HepG2 (cell line): ENCODE results near the gene SF3B6. TPM values are rescaled to one million over a fixed set of nuclear protein-coding genes. Genes with fewer than 3 reads are reported as not detected.
A peak's percentile ranks its signal among the peaks of the same experiment; 100 is the strongest.

Experiments used
- ARHGAP35 ChIP-seq: sonication (generic); formaldehyde crosslinking; IDR thresholded peaks from 2 replicates; pipeline ENCODE4 v1.9.0; 2022; ENCODE audit warnings: mild to moderate bottlenecking, inconsistent platforms, moderate library complexity, missing genetic modification reagents, borderline replicate concordance
- ATF7 ChIP-seq, 2 experiments: fragments of 450-650 bp in 1 of 2; sonication (generic) in 1 of 2; formaldehyde crosslinking in 1 of 2; IDR thresholded peaks; 2 replicates each; pipeline versions ENCODE4 v1.4.0 to v1.6.1; 2016 to 2020; ENCODE audit warnings: antibody characterized with exemption in 1 of 2, mild to moderate bottlenecking in 1 of 2, missing genetic modification reagents in 1 of 2
- FOXK2 ChIP-seq: fragments of 450-650 bp; IDR thresholded peaks from 2 replicates; pipeline ENCODE4 v1.6.1; 2016
- MLLT10 ChIP-seq: sonication (generic); formaldehyde crosslinking; IDR thresholded peaks from 2 replicates; pipeline ENCODE4 v1.4.0; 2020; ENCODE audit warnings: missing genetic modification reagents
- NCOR1 ChIP-seq: fragments of 200-600 bp; sonication (generic); IDR thresholded peaks from 2 replicates; pipeline ENCODE4 v1.7.0; 2017; ENCODE audit warnings: antibody characterized with exemption, low read length, borderline replicate concordance
- PATZ1 ChIP-seq: sonication (generic); formaldehyde crosslinking; IDR thresholded peaks from 2 replicates; pipeline ENCODE4 v1.4.0; 2020; ENCODE audit warnings: missing genetic modification reagents
- PLRG1 ChIP-seq: fragments of 450-650 bp; conservative IDR thresholded peaks from 2 replicates; pipeline ENCODE4 v1.6.1; 2016
- SAP130 ChIP-seq: IDR thresholded peaks from 2 replicates; pipeline ENCODE4 v1.6.1; 2016; ENCODE audit warnings: low read depth
- TARDBP ChIP-seq: sonication (generic); formaldehyde crosslinking; IDR thresholded peaks from 2 replicates; pipeline ENCODE4 v1.8.0; 2022; ENCODE audit warnings: mild to moderate bottlenecking, missing genetic modification reagents
- TBX2 ChIP-seq: sonication (generic); formaldehyde crosslinking; IDR thresholded peaks from 2 replicates; pipeline ENCODE4 v1.5.0; 2020; ENCODE audit warnings: missing genetic modification reagents, mild to moderate bottlenecking, borderline replicate concordance
- ZC3H13 ChIP-seq: sonication (generic); formaldehyde crosslinking; IDR thresholded peaks from 2 replicates; pipeline ENCODE4 v1.8.1; 2023; ENCODE audit warnings: mild to moderate bottlenecking, missing genetic modification reagents, moderate library complexity
- ZFP41 ChIP-seq: sonication (generic); formaldehyde crosslinking; IDR thresholded peaks from 2 replicates; pipeline ENCODE4 v1.4.0; 2020; ENCODE audit warnings: mild to moderate bottlenecking, missing genetic modification reagents, borderline replicate concordance
- ZNF326 ChIP-seq: sonication (generic); formaldehyde crosslinking; IDR thresholded peaks from 2 replicates; pipeline ENCODE4 v1.4.0; 2020; ENCODE audit warnings: missing genetic modification reagents, borderline replicate concordance
- ZNF367 ChIP-seq: sonication (generic); formaldehyde crosslinking; IDR thresholded peaks from 2 replicates; pipeline ENCODE4 v1.4.0; 2020; ENCODE audit warnings: missing genetic modification reagents, borderline replicate concordance
- ZNF407 ChIP-seq: sonication (generic); formaldehyde crosslinking; IDR thresholded peaks from one replicate; pipeline ENCODE4 v1.5.1; 2020; ENCODE audit warnings: mild to moderate bottlenecking, missing genetic modification reagents; ENCODE audit errors: not compliant biosample characterization
- ZNF720 ChIP-seq: sonication (generic); formaldehyde crosslinking; IDR thresholded peaks from 2 replicates; pipeline ENCODE4 v1.4.0; 2020; ENCODE audit warnings: missing genetic modification reagents
- polyA plus RNA-seq, 8 experiments: library from polyadenylated mRNA; depleted of rRNA in 3 of 8; stranded (reverse) in 7 of 8; unstranded in 1 of 8; fragments of >200 nt; fragmentation: Illumina TruSeq in 4 of 8; extraction: Trizol in 4 of 8; gene quantifications; 2 replicates each; pipeline versions ENCODE4 v1.2.1 to v1.2.3, GENCODE V29; 2011 to 2016; ENCODE audit warnings: low read depth in 4 of 8, missing spikeins in 1 of 8, mixed read lengths in 1 of 8; ENCODE audit not compliant: insufficient read depth in 1 of 8
- total RNA-seq, 5 experiments: library from RNA; depleted of rRNA; stranded (reverse); fragments of >200 nt; fragmentation: Illumina TruSeq; extraction: Trizol; gene quantifications; 2 replicates each; pipeline ENCODE4 v1.2.3, GENCODE V29; 2016; ENCODE audit warnings: low read depth in 1 of 5
- TF ChIP-seq, protein P1 (sequence below): sonication (generic); formaldehyde crosslinking; IDR thresholded peaks from 2 replicates; pipeline ENCODE4 v1.9.0; 2021; ENCODE audit warnings: missing genetic modification reagents, borderline replicate concordance

SF3B6 gene
- total and polyA plus RNA-seq, 2 of the 13 experiments (the other 11 are each of a cell fraction or from before 2014, with no cell fraction given), result 177 to 182 TPM

DNA sequence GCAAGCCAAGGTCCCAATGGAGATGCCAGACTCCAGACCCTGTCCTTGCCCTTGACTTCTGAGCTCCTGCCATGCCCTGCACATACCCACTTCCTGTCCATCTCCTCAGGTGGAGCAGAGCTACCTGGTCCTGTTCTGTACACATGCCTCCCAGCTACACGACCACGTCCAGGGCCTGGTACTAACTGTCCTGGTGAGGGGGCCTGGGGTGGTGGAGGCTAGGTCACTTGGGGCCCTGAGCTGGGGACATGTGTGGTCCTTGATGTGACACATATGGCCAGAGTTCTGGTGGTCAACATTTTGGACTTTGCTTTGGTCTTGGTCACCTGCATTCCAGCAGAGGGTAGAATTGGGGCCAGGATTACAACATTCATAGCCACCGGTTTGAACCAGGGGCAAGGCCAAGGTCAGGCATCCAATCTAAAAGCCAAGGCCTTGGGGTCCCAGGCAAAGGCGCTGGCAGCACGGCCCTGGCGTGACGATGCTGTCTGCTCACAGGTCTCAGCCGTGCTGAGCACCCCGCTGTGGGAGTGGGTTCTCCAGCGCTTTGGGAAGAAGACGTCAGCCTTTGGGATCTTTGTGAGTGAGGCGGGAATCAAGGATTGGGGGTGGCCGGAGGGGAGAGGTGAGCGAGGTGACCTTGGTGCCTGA is 53.7 kb downstream of the SF3B6 start (continued):
- TF ChIP-seq PLRG1 (no peak), SAP130 (CRISPR knock-in tag) (peak; percentile 61), FOXK2 (no peak), MLLT10 (CRISPR knock-in tag) (no peak), NCOR1 (peak; percentile 92), ZNF326 (no peak), ATF7 (IDR thresholded peaks at IDR 0.05) (no peak), ATF7 (CRISPR knock-in tag; IDR thresholded peaks at IDR 0.05) (peak; percentile 30; the same call in 1 of the 2 replicates), ARHGAP35 (CRISPR knock-in tag) (no peak; the same call in 1 of the 2 replicates), ZC3H13 (peak; percentile 69; the same call in 1 of the 2 replicates), TBX2 (CRISPR knock-in tag) (peak; percentile 85), PATZ1 (CRISPR knock-in tag) (peak; percentile 82), ZNF407 (CRISPR knock-in tag) (no peak), ZNF367 (no peak), TARDBP (CRISPR knock-in tag) (peak; percentile 81), ZFP41 (CRISPR knock-in tag) (no peak), ZNF720 (CRISPR knock-in tag) (no peak)
- TF ChIP-seq, protein P1, sequence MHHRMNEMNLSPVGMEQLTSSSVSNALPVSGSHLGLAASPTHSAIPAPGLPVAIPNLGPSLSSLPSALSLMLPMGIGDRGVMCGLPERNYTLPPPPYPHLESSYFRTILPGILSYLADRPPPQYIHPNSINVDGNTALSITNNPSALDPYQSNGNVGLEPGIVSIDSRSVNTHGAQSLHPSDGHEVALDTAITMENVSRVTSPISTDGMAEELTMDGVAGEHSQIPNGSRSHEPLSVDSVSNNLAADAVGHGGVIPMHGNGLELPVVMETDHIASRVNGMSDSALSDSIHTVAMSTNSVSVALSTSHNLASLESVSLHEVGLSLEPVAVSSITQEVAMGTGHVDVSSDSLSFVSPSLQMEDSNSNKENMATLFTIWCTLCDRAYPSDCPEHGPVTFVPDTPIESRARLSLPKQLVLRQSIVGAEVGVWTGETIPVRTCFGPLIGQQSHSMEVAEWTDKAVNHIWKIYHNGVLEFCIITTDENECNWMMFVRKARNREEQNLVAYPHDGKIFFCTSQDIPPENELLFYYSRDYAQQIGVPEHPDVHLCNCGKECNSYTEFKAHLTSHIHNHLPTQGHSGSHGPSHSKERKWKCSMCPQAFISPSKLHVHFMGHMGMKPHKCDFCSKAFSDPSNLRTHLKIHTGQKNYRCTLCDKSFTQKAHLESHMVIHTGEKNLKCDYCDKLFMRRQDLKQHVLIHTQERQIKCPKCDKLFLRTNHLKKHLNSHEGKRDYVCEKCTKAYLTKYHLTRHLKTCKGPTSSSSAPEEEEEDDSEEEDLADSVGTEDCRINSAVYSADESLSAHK (CRISPR knock-in tag), result no peak
